Astrocyte of the cerebellum (primary cell): Measurements from ENCODE around the gene JPH2.
"Not testable (repeated sequence)": the region's sequence is repeated elsewhere in the genome, so short reads cannot be mapped to it uniquely, and the experiment has no call there.

Experiments
- DNase-seq: peaks from one replicate; pipeline ENCODE4 v3.0.0-alpha.2; 2011; ENCODE audit warnings: low read depth
- H3K4me3 ChIP-seq: 2 replicates; pipeline ENCODE4 v1.5.1; 2011; ENCODE audit warnings: mild to moderate bottlenecking, low read depth, low read length, moderate library complexity
- in situ Hi-C: cut with HindIII; loops from 2 replicates; pipeline ENCODE4 v1.10.0; 2017; ENCODE audit warnings: low sequenced_read_pairs
- TF ChIP-seq, protein P1 (sequence below): IDR thresholded peaks from 2 replicates; pipeline ENCODE4 v1.5.1; 2012; ENCODE audit warnings: low read length, low read depth, moderate library complexity, mild to moderate bottlenecking; ENCODE audit errors: missing control alignments

Gene JPH2

DNA sequence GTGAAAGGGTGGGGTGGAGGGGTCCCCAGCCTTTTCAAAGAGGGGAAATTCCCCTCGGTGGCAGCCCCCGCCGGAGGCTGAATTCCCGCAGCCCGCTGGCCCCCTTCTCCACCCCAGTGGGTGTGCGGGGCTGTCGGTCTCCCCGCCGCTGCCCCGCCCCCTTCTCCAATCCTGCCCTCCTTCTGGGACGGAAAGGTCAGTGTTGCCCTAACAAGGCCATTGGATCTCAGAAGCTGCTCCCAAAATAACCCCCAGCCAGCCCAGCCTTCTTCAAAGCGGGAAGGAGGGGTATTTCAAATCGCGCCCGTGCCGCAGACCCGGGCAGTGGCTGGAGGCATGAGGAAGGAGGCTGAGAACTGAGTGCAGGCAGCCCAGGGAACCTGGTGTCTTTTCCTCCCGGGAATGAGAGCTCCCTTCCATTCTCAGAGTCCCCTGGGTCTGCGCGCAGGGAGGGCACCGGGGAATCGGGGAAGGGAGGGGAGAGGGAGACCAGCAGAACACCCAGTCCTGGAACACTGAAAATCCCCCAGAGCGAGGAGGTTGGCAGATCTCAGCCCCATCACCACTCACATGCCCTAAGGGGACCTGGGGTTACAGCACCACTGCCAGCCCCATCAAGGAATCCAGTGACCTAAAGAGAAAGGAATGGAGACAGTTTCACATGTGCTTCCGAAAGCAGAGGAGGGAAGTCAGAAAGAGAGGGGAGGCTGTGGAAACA is at the start of gene JPH2:
Gene JPH2, minus strand, starts transcription at position 135 of the 718 bp plus-strand sequence. CDS start 483 bp downstream, outside the sequence.
- TF ChIP-seq, protein P1, sequence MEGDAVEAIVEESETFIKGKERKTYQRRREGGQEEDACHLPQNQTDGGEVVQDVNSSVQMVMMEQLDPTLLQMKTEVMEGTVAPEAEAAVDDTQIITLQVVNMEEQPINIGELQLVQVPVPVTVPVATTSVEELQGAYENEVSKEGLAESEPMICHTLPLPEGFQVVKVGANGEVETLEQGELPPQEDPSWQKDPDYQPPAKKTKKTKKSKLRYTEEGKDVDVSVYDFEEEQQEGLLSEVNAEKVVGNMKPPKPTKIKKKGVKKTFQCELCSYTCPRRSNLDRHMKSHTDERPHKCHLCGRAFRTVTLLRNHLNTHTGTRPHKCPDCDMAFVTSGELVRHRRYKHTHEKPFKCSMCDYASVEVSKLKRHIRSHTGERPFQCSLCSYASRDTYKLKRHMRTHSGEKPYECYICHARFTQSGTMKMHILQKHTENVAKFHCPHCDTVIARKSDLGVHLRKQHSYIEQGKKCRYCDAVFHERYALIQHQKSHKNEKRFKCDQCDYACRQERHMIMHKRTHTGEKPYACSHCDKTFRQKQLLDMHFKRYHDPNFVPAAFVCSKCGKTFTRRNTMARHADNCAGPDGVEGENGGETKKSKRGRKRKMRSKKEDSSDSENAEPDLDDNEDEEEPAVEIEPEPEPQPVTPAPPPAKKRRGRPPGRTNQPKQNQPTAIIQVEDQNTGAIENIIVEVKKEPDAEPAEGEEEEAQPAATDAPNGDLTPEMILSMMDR: no peak
- DNase-seq: peak; percentile 50
- in situ Hi-C loops: no loop called here
- peak within 1 kb of the TSS; percentile 42 for H3K4me3 ChIP-seq

DNA sequence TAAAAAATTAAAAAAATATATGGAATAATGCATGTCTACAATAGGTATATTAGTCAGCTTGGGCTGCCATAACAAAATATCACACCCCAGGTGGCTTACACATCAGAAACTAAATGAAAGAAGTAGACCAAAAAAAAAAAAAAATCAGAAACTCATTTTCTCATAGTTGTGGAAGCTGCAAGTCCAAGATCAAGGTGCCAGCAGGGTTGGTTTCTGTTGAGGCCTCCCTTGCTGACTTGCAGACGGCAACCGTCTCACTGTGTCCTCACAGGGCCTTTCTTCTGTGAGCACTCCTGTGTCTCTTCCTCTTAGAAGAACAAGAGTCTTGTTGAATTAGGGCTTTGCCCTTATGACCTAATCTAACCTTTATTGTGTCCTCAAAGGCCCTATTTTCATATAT is 48.7 kb upstream of the JPH2 start:
- in situ Hi-C loops: no loop called here
- H3K4me3 ChIP-seq: no peak overlapping the region
- no peak for DNase-seq
- TF ChIP-seq, protein P1: no peak

DNA sequence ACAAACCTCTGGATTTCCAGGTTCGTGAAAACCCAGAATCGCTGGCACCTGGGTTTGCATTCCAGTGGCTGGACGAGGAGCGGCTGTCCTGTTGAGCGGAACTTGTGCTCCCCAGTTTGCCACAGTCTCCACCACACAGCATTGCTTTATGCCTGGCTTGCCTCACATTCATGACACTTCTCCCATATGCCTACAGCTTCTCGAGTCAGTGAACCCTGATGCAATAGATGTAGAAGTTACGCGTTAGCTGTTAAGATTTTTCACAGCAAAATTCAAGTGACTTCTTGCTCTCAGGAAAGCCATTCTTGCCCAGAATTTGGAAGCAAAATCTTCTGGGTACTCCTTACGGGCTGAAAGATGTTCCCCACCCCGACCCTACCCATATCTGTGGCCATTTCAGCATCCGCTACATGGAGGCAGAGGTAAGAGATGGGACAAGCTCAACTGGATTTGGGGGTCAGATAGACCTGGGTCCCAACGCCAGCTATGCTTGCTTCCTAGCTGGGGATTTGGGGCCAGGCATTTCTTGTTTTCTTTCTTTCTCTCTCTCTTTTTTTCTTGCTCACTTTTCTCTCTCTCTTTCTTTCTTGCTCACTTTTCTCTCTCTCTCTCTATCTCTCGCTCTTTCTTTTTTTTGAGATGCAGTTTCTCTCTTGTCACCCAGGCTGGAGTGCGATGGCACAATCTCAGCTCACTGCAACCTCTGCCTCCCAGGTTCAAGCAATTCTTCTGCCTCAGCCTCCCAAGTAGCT is 47.8 kb upstream of the JPH2 start:
- DNase-seq: no peak
- TF ChIP-seq, protein P1: no peak
- H3K4me3 ChIP-seq: no peak overlapping the region
- in situ Hi-C loops: no loop called here

DNA sequence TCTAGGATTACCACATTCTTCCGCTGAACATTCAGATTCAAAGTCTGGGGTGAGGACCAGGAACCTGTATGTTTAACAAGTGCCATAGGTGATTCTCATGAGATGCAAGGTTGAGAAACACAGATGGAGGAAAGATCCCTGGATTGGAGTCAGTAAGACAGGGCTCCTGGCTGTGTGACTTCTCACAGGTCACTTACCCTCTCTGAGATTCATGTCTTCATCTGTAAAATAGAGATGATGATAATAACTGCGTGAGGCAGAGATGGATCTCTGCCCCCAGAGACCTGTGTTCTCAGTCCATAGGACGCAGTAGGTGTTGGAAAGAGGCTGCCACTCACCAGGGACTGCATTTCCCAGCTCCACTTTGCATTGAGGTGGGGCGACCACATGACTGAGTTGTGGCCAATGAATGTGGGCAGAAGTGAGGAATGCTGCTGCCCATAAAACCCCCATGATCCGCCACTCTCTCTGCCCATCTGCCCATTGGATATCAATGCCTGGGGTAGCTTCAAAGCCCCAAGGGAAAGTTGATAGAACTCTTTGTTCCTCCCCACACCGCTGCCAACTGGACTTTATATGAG is 46.5 kb upstream of the JPH2 start:
- TF ChIP-seq, protein P1: no peak
- in situ Hi-C loops: no loop called here
- DNase-seq: no peak
- H3K4me3 ChIP-seq: no peak overlapping the region

DNA sequence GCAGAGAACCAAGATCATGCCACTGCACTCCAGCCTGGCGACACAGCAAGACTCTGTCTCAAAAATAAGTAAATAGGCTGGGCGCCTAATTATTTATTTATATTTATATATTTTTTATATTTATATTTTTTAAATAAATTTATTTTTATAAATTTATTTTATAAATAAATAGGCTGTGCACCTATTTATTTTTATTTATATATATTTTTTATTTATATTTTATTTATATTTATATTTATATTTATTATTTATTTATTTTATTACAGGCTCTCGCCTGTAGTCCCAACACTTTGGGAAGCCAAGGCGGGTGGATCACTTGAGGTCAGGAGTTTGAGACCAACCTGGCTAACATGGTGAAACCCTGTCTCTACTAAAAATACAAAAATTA is 45.5 kb upstream of the JPH2 start:
- DNase-seq: not testable (repeated sequence)

DNA sequence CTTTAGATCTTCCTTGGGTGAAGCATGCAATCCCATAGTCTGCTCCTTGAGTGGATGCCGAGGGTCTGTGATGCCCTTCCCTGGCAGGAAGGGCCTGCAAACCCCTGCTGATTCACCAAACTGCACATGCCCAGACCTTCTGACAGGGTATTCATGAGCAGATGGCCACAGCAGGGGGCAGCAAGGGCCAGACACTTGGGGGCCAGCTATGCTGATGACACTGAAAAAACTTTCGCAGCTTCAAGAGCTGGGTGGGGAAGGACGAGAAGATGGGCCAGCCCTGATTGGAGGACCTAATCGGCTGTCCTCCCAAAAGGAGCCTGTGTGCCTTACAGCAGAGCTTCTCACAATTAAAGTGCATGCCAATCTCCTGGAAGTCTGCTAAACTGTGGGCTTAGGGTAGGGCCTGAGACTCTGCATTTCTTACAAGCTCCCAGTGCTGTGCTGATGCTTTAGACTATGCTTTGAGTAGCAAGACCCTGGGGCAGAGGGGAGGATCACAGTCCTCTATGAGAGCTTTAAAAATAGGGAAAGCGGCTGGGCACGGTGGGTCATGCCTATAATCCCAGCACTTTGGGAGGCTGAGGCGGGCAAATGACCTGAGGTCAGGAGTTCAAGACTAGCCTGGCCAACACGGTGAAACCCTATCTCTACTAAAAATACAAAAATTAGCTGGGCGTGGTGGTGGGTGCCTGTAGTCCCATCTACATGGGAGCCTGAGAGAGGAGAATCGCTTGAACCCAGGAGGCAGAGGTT is 44.9 kb upstream of the JPH2 start:
- H3K4me3 ChIP-seq: no peak overlapping the region
- TF ChIP-seq, protein P1: no peak
- in situ Hi-C loops: no loop called here
- DNase-seq: no peak

More for the DNA sequence above, 45.5 kb upstream of the JPH2 start:
- in situ Hi-C loops, H3K4me3 ChIP-seq: not testable (repeated sequence)
